HG02970 (cell line): ENCODE results near the gene NCAPD2.
"Not testable (repeated sequence)": the region's sequence is repeated elsewhere in the genome, so short reads cannot be mapped to it uniquely, and the experiment has no call there.

ENCODE experiments used
- ATAC-seq: cut with Tn5 transposase; IDR thresholded peaks from one replicate; pipeline ENCODE4 v1.9.1; 2021; ENCODE audit warnings: mild to moderate bottlenecking, moderate library complexity, moderate number of reproducible peaks; ENCODE audit not compliant: unreplicated experiment, low FRiP score

The NCAPD2 gene

GRCh38 chr12:6542209-6543009 is 48.5 kb downstream of the NCAPD2 start:
- no peak for ATAC-seq

DNA sequence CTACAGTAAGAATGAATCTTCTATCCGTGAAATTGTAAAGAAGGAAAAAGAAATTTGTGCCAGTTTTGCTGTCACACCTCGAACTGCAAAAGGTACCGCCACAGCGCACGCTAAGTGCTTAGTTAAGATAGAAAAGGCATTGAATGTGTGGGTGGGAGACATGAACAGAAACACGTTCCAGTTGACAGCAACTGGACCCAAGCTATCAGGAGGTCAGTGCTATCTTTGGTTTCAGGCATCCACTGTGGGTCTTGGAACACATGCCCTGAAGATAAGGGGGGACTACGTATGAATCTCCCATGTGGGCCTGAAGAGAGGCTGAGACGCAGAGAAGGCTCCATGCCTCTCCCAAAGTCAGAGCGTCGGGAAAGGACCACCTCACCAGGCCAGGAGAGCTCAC is 52.1 kb downstream of the NCAPD2 start:
- ATAC-seq, result no peak

- no peak for ATAC-seq
Observed at GRCh38 chr12:6547566-6547965, 53.7 kb downstream of the NCAPD2 start.

- no peak for ATAC-seq
Observed at GRCh38 chr12:6547987-6548386, 54.1 kb downstream of the NCAPD2 start.

- ATAC-seq, result no peak
Observed at GRCh38 chr12:6548556-6548955, 54.7 kb downstream of the NCAPD2 start.

- no peak for ATAC-seq
Observed at GRCh38 chr12:6548966-6549683, 55.2 kb downstream of the NCAPD2 start.

GRCh38 chr12:6549684-6550151 is 55.8 kb downstream of the NCAPD2 start:
- ATAC-seq, result no peak

- ATAC-seq, result no peak
Observed at GRCh38 chr12:6550294-6551062, 56.6 kb downstream of the NCAPD2 start.

DNA sequence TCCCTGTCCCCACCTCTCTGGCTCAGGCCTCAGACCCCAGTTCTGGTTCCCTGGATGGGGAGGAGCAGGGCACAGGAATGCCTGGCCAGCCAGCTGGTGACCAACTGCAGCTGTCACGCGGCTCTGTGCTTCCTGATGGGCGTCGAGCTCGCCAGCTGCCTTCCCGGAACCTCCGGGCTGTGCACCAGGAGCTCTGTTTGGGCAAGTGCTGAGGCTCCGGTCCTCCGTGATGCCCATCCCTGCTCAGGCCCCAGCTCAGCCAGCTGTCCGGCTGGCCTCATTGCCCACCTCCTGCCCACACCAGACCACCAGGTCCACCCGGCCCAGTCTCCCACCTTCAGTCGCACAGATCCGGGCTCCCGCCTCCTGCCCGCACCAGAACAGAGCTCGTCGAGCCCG is 57.2 kb downstream of the NCAPD2 start:
- ATAC-seq, result no peak

- ATAC-seq, result no peak
Observed at GRCh38 chr12:6551496-6552139, 57.7 kb downstream of the NCAPD2 start.

- no peak for ATAC-seq
Observed at GRCh38 chr12:6552140-6552551, 58.2 kb downstream of the NCAPD2 start.

DNA sequence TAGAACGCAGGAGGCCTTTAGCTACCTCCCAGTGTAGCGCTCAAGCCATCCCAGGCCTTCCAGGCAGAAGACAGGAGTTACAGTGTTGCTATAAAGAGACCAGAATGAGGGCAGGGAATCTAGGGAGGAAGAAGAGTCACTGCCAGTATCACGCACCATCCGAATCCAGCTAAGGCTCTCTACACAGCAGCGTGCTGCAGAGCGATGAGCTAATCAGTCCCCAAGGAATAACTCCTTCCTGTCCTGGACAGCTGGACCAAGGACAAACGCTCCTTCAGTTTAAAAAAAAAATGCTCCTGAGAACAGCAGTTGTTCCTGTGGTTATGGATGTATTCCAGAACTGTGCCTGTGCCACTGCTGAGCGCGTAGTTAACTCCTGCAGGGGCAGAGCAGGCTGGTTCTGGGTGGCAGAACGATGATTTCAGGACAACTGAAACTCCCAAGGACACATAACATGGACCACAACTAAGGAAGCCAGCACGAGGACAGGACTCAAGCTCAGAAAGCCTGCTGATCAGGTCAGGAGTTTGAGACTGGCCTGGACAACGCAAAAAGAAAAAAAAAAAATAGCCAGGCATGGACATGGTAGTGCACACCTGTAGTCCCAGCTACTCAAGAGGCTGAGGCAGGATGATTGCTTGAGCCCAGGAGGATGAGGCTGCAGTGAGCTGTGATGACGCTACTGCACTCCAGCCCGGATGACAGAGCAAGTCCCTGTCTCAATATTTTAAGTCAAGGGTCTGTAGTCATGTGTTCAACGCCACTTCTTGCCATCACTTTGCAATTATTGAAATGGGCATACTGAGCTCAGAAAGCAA is 59.4 kb downstream of the NCAPD2 start:
- ATAC-seq, result no peak

- ATAC-seq, result no peak
Observed at GRCh38 chr12:6554168-6555017, 60.5 kb downstream of the NCAPD2 start.

GRCh38 chr12:6555018-6555691 is 61.3 kb downstream of the NCAPD2 start:
- peak; percentile 12 for ATAC-seq

DNA sequence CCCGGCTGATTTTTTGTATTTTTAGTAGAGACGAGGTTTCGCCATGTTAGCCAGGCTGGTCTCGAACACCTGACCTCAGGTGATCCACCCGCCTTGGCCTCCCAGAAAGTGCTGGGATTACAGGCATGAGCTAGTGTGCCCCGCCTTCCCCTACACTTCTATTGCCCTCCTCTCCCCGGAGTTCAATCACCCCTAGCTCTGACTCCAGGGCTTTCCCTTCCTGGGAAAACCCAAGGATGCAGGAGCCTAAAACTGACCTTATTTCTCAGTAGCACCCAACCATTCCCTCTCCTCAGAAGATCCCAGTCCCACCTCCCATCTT is 62.6 kb downstream of the NCAPD2 start:
- not testable (repeated sequence) for ATAC-seq

GRCh38 chr12:6556857-6557256 is 63.0 kb downstream of the NCAPD2 start:
- ATAC-seq, result no peak

DNA sequence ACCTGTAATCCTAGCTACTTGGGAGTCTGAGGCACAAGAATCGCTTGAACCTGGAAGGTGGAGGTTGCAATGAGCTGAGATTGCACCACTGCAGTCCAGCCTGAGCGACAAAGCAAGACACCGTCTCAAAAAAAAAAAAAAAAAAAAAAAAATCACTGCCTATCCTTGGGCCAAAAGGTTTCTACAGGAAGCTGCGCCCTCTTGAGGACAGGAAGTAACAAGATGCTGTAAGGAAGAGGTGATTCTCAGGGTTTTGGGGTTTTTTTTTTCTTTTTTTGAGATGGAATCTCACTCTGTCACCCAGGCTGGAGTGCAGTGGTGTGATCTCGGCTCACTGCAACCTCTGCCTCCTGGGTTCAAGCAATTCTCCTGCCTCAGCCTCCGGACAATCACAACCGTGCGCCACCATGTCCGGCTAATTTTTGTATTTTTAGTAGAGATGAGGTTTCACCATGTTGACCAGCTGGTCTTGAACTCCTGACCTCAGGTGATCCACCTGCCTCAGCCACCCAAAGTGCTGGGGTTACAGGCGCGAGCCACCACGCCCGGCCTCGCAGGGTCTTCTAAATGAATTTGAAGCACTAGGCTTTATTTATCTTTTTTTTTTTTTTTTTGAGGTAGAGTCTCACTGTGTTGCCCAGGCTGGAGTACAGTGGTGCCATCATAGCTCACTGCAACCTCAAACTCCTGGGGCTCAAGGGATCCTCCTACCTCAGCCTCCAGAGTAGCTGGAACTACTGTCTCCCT is 64.3 kb downstream of the NCAPD2 start:
- ATAC-seq, result not testable (repeated sequence)

DNA sequence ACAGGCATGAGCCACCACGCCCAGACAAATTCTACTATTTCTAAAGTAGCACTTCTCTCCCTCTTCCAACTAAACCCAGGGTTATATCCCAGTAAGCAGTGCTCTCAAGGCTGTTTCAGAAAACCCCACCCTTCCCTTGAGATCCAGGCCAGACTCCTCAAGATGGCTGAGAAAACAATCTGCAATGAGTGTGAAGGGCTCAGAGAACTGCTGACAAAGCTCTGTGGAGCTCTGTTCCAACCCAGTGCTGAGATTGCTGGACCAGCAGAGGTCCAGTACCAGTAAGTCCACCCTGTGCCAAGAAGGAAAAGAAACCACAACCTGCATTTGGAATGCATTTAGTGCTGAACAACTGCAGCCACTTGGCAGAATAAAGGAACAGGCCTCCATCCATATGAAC is 65.6 kb downstream of the NCAPD2 start:
- no peak for ATAC-seq
